ENCODE measurements around the gene RIBC2. TPM values are rescaled to one million over a fixed set of nuclear protein-coding genes. Genes with fewer than 3 reads are reported as not detected.
A peak's percentile ranks its signal among the peaks of the same experiment; 100 is the strongest.
"Not testable (repeated sequence)": the region's sequence is repeated elsewhere in the genome, so short reads cannot be mapped to it uniquely, and the experiment has no call there.

Gene RIBC2
- 1.6 and 5.3 TPM in 2 replicates for total RNA-seq (2014; rRNA removed; shearing (Covaris generic); ENCODE audit: low replicate concordance)

GRCh38 chr22:45413368-45414211, at the start of gene RIBC2, which contains the start of gene SMC1B:
RIBC2 (plus strand) TSS chr22:45413693; CDS start chr22:45413887, 194 bp downstream.
SMC1B (minus strand) TSS chr22:45413599; CDS start chr22:45413567, 32 bp downstream.
- peak; percentile 95 for DNase-seq (ENCODE audit: low read depth)
- in situ Hi-C loops (cut with HindIII; ENCODE audit: low pct_unique_long_range_greater_than_20kb, low sequenced_read_pairs): no loop called here

GRCh38 chr22:45366713-45367112, 46.8 kb upstream of the RIBC2 start:
- no peak for DNase-seq (ENCODE audit: low read depth)
- in situ Hi-C loops (cut with HindIII; ENCODE audit: low pct_unique_long_range_greater_than_20kb, low sequenced_read_pairs): no loop called here

- DNase-seq (ENCODE audit: low read depth); in situ Hi-C loops (cut with HindIII; ENCODE audit: low pct_unique_long_range_greater_than_20kb, low sequenced_read_pairs): not testable (repeated sequence)
Measured at GRCh38 chr22:45373592-45373991, 39.9 kb upstream of the RIBC2 start.

- DNase-seq (ENCODE audit: low read depth): no peak
- in situ Hi-C loops (cut with HindIII; ENCODE audit: low pct_unique_long_range_greater_than_20kb, low sequenced_read_pairs): no loop called here
Measured at GRCh38 chr22:45376009-45376408, 37.5 kb upstream of the RIBC2 start.

- no peak for DNase-seq (ENCODE audit: low read depth)
- in situ Hi-C loops (cut with HindIII; ENCODE audit: low pct_unique_long_range_greater_than_20kb, low sequenced_read_pairs): no loop called here
Measured at GRCh38 chr22:45376703-45377102, 36.8 kb upstream of the RIBC2 start.

- no peak for DNase-seq (ENCODE audit: low read depth)
- in situ Hi-C loops (cut with HindIII; ENCODE audit: low pct_unique_long_range_greater_than_20kb, low sequenced_read_pairs): no loop called here
Measured at GRCh38 chr22:45381348-45381747, 32.1 kb upstream of the RIBC2 start.

GRCh38 chr22:45389546-45389945, 23.9 kb upstream of the RIBC2 start:
- in situ Hi-C loops (cut with HindIII; ENCODE audit: low pct_unique_long_range_greater_than_20kb, low sequenced_read_pairs): no loop called here
- DNase-seq (ENCODE audit: low read depth): no peak

- DNase-seq (ENCODE audit: low read depth): no peak
- in situ Hi-C loops (cut with HindIII; ENCODE audit: low pct_unique_long_range_greater_than_20kb, low sequenced_read_pairs): no loop called here
Measured at GRCh38 chr22:45397806-45398205, 15.7 kb upstream of the RIBC2 start.

- in situ Hi-C loops (cut with HindIII; ENCODE audit: low pct_unique_long_range_greater_than_20kb, low sequenced_read_pairs): no loop called here
- DNase-seq (ENCODE audit: low read depth): no peak
Measured at GRCh38 chr22:45398214-45398613, 15.3 kb upstream of the RIBC2 start.

GRCh38 chr22:45399712-45400445, 13.6 kb upstream of the RIBC2 start:
- in situ Hi-C loops (cut with HindIII; ENCODE audit: low pct_unique_long_range_greater_than_20kb, low sequenced_read_pairs): no loop called here
- DNase-seq (ENCODE audit: low read depth): no peak

- in situ Hi-C loops (cut with HindIII; ENCODE audit: low pct_unique_long_range_greater_than_20kb, low sequenced_read_pairs): no loop called here
- DNase-seq (ENCODE audit: low read depth): no peak
Measured at GRCh38 chr22:45402466-45402985, 11.0 kb upstream of the RIBC2 start.

- in situ Hi-C loops (cut with HindIII; ENCODE audit: low pct_unique_long_range_greater_than_20kb, low sequenced_read_pairs): no loop called here
- no peak for DNase-seq (ENCODE audit: low read depth)
Measured at GRCh38 chr22:45407793-45408192, 5.7 kb upstream of the RIBC2 start.

GRCh38 chr22:45413013-45413367, 503 bp upstream of the RIBC2 start:
- no peak for DNase-seq (ENCODE audit: low read depth)
- in situ Hi-C loops (cut with HindIII; ENCODE audit: low pct_unique_long_range_greater_than_20kb, low sequenced_read_pairs): no loop called here

GRCh38 chr22:45418056-45418769, 4.7 kb downstream of the RIBC2 start:
- in situ Hi-C loops (cut with HindIII; ENCODE audit: low pct_unique_long_range_greater_than_20kb, low sequenced_read_pairs): no loop called here
- DNase-seq (ENCODE audit: low read depth): no peak

- in situ Hi-C loops (cut with HindIII; ENCODE audit: low pct_unique_long_range_greater_than_20kb, low sequenced_read_pairs): no loop called here
Measured at GRCh38 chr22:45418770-45419138, 5.3 kb downstream of the RIBC2 start.

GRCh38 chr22:45420011-45420410, 6.5 kb downstream of the RIBC2 start:
- in situ Hi-C loops (cut with HindIII; ENCODE audit: low pct_unique_long_range_greater_than_20kb, low sequenced_read_pairs): no loop called here
- DNase-seq (ENCODE audit: low read depth): no peak

More at GRCh38 chr22:45418770-45419138, 5.3 kb downstream of the RIBC2 start:
- DNase-seq (ENCODE audit: low read depth): no peak

- in situ Hi-C loops (cut with HindIII; ENCODE audit: low pct_unique_long_range_greater_than_20kb, low sequenced_read_pairs): no loop called here
- no peak for DNase-seq (ENCODE audit: low read depth)
Measured at GRCh38 chr22:45420539-45420938, 7.0 kb downstream of the RIBC2 start.

GRCh38 chr22:45421349-45422055, 8.0 kb downstream of the RIBC2 start:
- in situ Hi-C loops (cut with HindIII; ENCODE audit: low pct_unique_long_range_greater_than_20kb, low sequenced_read_pairs): no loop called here

More at GRCh38 chr22:45421349-45422055, 8.0 kb downstream of the RIBC2 start:
- DNase-seq (ENCODE audit: low read depth): no peak

Data from Caki2 (cell line).